K562 (cell line): ENCODE results near the gene MERTK.

Experiments
- EZH2 ChIP-seq: IDR thresholded peaks from 2 replicates; pipeline ENCODE4 v1.6.1; 2012; ENCODE audit warnings: low read depth, mild to moderate bottlenecking, inconsistent platforms, low read length, borderline replicate concordance
- HNRNPK ChIP-seq: fragments of 200-400 bp; formaldehyde crosslinking; IDR thresholded peaks from one replicate; pipeline ENCODE4 v1.6.1; 2018; ENCODE audit warnings: mild to moderate bottlenecking, low read depth, low read length; ENCODE audit not compliant: poor library complexity, severe bottlenecking
- POLR2AphosphoS5 ChIP-seq: IDR thresholded peaks from 2 replicates; pipeline ENCODE4 v1.6.1; 2011; ENCODE audit warnings: mild to moderate bottlenecking, low read depth, low read length, moderate library complexity; ENCODE audit not compliant: control insufficient read depth, insufficient read depth
- ZC3H4 ChIP-seq: sonication (generic); formaldehyde crosslinking; IDR thresholded peaks from 2 replicates; pipeline ENCODE4 v1.9.0; 2021; ENCODE audit warnings: missing genetic modification reagents, borderline replicate concordance
- ZNF239 ChIP-seq: fragments of 250-450 bp; sonication (Bioruptor Pico); IDR thresholded peaks from 2 replicates; pipeline ENCODE4 v1.4.0; 2020; ENCODE audit warnings: mild to moderate bottlenecking
- ZNF717 ChIP-seq: fragments of 250-450 bp; sonication (Bioruptor Pico); IDR thresholded peaks from 2 replicates; pipeline ENCODE4 v1.5.0; 2021
- TF ChIP-seq, protein P1 (sequence below), 3 experiments: IDR thresholded peaks in 2 of 3; conservative IDR thresholded peaks in 1 of 3; 2 replicates each; pipeline ENCODE4 v1.5.1; 2011 to 2012; ENCODE audit warnings: low read length in 3 of 3, mild to moderate bottlenecking in 3 of 3, control low read depth in 2 of 3, improper control_type of control experiment in 1 of 3, inconsistent platforms in 1 of 3, low read depth in 1 of 3, mixed read lengths in 1 of 3, moderate library complexity in 1 of 3; ENCODE audit not compliant: insufficient read depth in 2 of 3
- TF ChIP-seq, protein P2 (sequence below): fragments of 450-650 bp; formaldehyde crosslinking; IDR thresholded peaks from 2 replicates; pipeline ENCODE4 v1.4.0; 2020; ENCODE audit warnings: mild to moderate bottlenecking, moderate library complexity

DNA sequence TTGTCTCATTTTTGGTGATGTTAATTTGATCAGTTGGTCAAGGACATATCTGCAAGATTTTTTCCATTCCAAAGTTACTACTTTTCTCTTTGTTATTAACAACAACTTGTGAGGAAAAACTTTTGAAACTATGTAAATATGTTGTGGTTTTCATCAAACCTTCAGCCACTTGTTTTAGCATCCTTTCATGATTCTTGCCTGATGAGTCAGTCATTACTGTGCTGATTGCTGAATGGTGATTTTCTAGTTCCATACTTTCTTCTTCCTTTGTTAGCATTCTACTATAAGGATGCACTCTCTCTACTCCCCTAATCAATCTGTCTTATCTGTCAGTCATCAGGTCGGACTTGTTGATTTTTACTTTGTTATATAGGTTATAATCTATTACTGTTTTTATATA, 167.6 kb downstream of the MERTK start:
- TF ChIP-seq POLR2AphosphoS5: no peak
- TF ChIP-seq, protein P1, sequence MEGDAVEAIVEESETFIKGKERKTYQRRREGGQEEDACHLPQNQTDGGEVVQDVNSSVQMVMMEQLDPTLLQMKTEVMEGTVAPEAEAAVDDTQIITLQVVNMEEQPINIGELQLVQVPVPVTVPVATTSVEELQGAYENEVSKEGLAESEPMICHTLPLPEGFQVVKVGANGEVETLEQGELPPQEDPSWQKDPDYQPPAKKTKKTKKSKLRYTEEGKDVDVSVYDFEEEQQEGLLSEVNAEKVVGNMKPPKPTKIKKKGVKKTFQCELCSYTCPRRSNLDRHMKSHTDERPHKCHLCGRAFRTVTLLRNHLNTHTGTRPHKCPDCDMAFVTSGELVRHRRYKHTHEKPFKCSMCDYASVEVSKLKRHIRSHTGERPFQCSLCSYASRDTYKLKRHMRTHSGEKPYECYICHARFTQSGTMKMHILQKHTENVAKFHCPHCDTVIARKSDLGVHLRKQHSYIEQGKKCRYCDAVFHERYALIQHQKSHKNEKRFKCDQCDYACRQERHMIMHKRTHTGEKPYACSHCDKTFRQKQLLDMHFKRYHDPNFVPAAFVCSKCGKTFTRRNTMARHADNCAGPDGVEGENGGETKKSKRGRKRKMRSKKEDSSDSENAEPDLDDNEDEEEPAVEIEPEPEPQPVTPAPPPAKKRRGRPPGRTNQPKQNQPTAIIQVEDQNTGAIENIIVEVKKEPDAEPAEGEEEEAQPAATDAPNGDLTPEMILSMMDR (IDR thresholded peaks at IDR 0.05 in 2 of 3, conservative IDR thresholded peaks at IDR 0.05 in 1 of 3; ENCODE audit: insufficient read depth in 2 of 3, low read depth in 1 of 3, low read length in 3 of 3): no peak
- no peak for TF ChIP-seq HNRNPK
- no peak for TF ChIP-seq ZNF717
- TF ChIP-seq ZC3H4 (CRISPR knock-in tag): no peak
- TF ChIP-seq, protein P2, sequence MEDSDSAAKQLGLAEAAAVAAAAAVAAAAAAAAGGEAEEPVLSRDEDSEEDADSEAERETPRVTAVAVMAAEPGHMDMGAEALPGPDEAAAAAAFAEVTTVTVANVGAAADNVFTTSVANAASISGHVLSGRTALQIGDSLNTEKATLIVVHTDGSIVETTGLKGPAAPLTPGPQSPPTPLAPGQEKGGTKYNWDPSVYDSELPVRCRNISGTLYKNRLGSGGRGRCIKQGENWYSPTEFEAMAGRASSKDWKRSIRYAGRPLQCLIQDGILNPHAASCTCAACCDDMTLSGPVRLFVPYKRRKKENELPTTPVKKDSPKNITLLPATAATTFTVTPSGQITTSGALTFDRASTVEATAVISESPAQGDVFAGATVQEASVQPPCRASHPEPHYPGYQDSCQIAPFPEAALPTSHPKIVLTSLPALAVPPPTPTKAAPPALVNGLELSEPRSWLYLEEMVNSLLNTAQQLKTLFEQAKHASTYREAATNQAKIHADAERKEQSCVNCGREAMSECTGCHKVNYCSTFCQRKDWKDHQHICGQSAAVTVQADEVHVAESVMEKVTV (CRISPR knock-in tag): no peak
- no peak for TF ChIP-seq ZNF239
- TF ChIP-seq EZH2: no peak
